Thoracic aorta (tissue), 2 donors: ENCODE results near the gene MIER1. TPM values are rescaled to one million over a fixed set of nuclear protein-coding genes. Genes with fewer than 3 reads are reported as not detected.
"Not testable (repeated sequence)": the region's sequence is repeated elsewhere in the genome, so short reads cannot be mapped to it uniquely, and the experiment has no call there.

Experiments
- ATAC-seq: fragments of 150-250 bp; one replicate; pipeline ENCODE4 v1.8.0; 2017; ENCODE audit warnings: low read depth; ENCODE audit not compliant: insufficient number of reproducible peaks, low FRiP score
- DNase-seq: peaks from one replicate; pipeline ENCODE4 v3.0.0-alpha.2; 2020; ENCODE audit warnings: low spot score
- H3K27ac ChIP-seq, 2 donors: fragments of 200-600 bp; sonication (generic); 1 replicate in 1 of 2; 2 replicates in 1 of 2; pipeline ENCODE4 v1.5.1; 2016; ENCODE audit warnings: mild to moderate bottlenecking in 2 of 2, moderate library complexity in 2 of 2
- H3K27me3 ChIP-seq: fragments of 200-600 bp; sonication (generic); replicated peaks from 2 replicates; pipeline ENCODE4 v1.6.0; 2016; ENCODE audit warnings: mild to moderate bottlenecking; ENCODE audit not compliant: insufficient read depth
- H3K36me3 ChIP-seq: fragments of 200-600 bp; sonication (generic); one replicate; pipeline ENCODE4 v1.5.1; 2016
- H3K4me1 ChIP-seq, 2 donors: fragments of 200-600 bp; sonication (generic); 1 replicate in 1 of 2; 2 replicates in 1 of 2; pipeline versions ENCODE4 v1.5.1 to v1.6.0; 2016; ENCODE audit warnings: low read depth in 2 of 2, mild to moderate bottlenecking in 1 of 2; ENCODE audit not compliant: control insufficient read depth in 1 of 2
- H3K4me3 ChIP-seq: fragments of 200-600 bp; sonication (generic); 2 replicates; pipeline ENCODE4 v1.5.1; 2016; ENCODE audit warnings: mild to moderate bottlenecking
- H3K9me3 ChIP-seq: fragments of 200-600 bp; sonication (generic); 2 replicates; pipeline ENCODE4 v1.5.1; 2016
- total RNA-seq, 2 donors: library from RNA; depleted of rRNA; stranded (reverse); fragments of >200 nt; gene quantifications; one replicate each; pipeline versions ENCODE4 v1.1.0 to v1.2.3, GENCODE V29; 2016
- TF ChIP-seq, protein P1 (sequence below): fragments of 200-600 bp; sonication (generic); IDR thresholded peaks from one replicate; pipeline ENCODE4 v1.5.1; 2019; ENCODE audit warnings: antibody characterized with exemption

Gene MIER1
- total RNA-seq: 10 to 100 TPM; 46.0 to 50.9 TPM

DNA sequence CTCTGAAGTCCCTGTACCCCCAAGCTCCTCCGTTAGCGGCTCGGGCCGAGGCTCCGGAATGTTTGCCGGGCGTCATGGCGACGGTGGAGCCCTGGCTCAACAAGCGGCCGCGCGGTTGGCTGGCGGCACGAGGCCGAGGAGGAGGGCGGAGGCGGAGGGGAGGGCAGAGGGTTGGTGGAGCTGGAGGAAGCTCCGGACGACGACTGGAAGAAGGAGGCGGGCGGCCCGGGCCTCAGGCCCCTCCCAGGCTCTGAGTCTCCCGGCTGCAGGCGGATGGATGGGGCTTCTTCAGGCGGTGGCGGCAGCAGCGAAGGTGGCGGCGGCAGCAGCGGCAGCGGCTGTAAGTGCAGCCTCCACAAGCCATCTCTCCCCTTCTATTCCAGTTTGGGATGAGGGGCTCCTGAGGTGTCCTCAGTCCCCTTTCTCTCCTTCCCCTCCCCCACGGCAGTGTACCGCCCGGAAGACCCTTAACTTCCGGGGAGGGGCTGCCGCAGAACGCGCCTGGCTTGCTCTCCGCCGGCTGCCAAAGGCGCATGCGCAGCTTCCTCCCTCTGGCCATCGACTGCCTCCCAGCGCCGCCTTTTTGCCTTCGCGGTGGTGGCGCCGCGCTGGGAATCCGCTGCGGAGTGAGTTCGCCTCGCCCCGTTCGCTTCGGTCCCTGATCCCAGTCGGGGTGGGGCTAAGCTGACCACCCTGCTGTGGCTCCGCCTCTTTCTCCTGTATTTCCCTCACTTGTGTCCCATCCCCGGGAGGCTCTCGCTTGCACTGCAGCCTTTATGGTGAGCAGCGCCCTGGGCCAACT, at the start of gene MIER1, which contains the start of gene DNAI4:
Gene MIER1, plus strand, starts transcription at position 235 of the 802 bp plus-strand sequence. Its CDS starts 39 bp downstream, at position 274.
Gene DNAI4, minus strand, starts transcription at position 101 of the 802 bp plus-strand sequence. Its CDS starts 25 bp downstream, at position 76.
- Histone ChIP-seq H3K4me1 (peaks cover 17 to 35% of the 10 kb centered on the region in 2 donors), H3K27ac (peak within 1 kb of the TSS; percentile 87 to 95), H3K27me3 (no peaks in the 10 kb centered on the region), H3K4me3 (peak within 1 kb of the TSS; percentile 80), H3K9me3 (no peaks in the 10 kb centered on the region), H3K36me3 (no peaks in the 10 kb centered on the region)
- ATAC-seq (peak; percentile 94), DNase-seq (peak; percentile 90)
- TF ChIP-seq, protein P1, sequence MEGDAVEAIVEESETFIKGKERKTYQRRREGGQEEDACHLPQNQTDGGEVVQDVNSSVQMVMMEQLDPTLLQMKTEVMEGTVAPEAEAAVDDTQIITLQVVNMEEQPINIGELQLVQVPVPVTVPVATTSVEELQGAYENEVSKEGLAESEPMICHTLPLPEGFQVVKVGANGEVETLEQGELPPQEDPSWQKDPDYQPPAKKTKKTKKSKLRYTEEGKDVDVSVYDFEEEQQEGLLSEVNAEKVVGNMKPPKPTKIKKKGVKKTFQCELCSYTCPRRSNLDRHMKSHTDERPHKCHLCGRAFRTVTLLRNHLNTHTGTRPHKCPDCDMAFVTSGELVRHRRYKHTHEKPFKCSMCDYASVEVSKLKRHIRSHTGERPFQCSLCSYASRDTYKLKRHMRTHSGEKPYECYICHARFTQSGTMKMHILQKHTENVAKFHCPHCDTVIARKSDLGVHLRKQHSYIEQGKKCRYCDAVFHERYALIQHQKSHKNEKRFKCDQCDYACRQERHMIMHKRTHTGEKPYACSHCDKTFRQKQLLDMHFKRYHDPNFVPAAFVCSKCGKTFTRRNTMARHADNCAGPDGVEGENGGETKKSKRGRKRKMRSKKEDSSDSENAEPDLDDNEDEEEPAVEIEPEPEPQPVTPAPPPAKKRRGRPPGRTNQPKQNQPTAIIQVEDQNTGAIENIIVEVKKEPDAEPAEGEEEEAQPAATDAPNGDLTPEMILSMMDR: peak; percentile 45

DNA sequence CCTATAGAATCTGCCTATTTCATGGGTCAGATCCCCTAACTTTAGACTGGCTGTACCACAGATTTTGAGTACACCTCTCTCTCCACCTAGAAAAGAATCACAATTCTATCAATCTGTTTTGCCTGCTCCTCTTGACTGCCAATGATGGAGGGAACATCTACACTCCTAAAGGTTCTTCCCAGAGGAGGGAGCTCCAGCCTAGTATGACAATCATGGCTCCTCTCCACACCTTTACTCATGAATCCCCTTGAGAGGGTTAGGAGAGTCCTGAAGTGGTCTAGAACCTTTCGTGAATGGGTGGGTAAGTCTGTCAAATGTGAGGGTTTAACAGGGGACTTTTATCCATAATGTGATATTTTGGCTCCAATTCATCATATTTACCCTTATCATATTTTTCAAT, 48.1 kb upstream of the MIER1 start:
- ATAC-seq: no peak
- H3K27me3 ChIP-seq: no peaks in the 10 kb centered on the region

DNA sequence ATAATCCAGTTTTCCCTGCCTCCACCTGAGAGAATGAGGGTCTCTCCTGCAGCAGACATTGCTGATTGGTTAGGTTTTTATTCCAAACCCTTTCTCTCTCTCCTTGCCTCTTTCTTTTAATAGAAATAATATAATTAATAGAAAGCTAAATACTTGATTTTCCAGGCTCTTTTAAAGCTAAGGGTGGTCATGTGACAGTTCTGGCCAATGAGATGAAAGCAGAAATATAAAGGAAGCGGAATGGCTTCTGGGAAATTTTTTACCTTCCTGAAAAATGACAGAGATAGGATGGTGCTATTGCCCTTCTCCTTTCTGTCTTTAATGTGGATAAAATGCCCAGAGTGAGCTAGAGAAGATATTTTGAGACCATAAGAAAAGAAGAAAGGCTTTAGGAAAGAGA, 35.8 kb upstream of the MIER1 start:
- TF ChIP-seq, protein P1: no peak
- no peaks in the 10 kb centered on the region for H3K27me3 ChIP-seq
- ATAC-seq: no peak
- no peak overlapping the region for H3K4me3 ChIP-seq
- no peak for DNase-seq
- no peaks in the 10 kb centered on the region for H3K4me1 ChIP-seq
- no peak overlapping the region for H3K27ac ChIP-seq
- H3K9me3 ChIP-seq: no peaks in the 10 kb centered on the region
- no peaks in the 10 kb centered on the region for H3K36me3 ChIP-seq

More for the DNA sequence above, 48.1 kb upstream of the MIER1 start:
- no peak for DNase-seq
- H3K9me3 ChIP-seq: no peaks in the 10 kb centered on the region
- TF ChIP-seq, protein P1: no peak
- no peaks in the 10 kb centered on the region for H3K4me1 ChIP-seq
- H3K36me3 ChIP-seq: no peaks in the 10 kb centered on the region
- no peak overlapping the region for H3K27ac ChIP-seq
- no peak overlapping the region for H3K4me3 ChIP-seq

DNA sequence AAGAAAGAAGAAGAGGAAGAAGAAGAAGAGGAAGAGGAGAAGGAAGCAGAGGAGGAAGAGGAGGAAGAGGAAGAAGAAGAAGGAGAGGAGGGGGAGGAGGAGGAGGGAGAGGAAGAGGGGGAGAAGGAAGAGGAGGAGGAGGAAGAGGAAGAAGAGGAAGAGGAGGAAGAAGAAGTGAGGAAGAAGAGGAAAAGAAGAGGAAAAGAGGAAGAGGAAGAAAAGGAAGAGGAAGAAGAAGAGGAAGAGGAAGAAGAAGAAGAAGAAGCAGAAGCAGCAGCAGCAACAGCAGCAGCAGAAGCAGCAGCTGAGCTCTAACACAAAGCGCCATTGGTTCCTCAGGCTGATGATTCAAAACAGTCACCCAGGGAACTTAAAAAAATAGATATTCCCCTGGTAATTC, 34.2 kb upstream of the MIER1 start:
- no peaks in the 10 kb centered on the region for H3K4me1 ChIP-seq
- H3K27me3 ChIP-seq: no peaks in the 10 kb centered on the region
- H3K4me3 ChIP-seq: no peak overlapping the region
- no peak overlapping the region for H3K27ac ChIP-seq
- DNase-seq (no peak), ATAC-seq (no peak)
- H3K9me3 ChIP-seq: no peaks in the 10 kb centered on the region
- TF ChIP-seq, protein P1: no peak
- H3K36me3 ChIP-seq: no peaks in the 10 kb centered on the region

DNA sequence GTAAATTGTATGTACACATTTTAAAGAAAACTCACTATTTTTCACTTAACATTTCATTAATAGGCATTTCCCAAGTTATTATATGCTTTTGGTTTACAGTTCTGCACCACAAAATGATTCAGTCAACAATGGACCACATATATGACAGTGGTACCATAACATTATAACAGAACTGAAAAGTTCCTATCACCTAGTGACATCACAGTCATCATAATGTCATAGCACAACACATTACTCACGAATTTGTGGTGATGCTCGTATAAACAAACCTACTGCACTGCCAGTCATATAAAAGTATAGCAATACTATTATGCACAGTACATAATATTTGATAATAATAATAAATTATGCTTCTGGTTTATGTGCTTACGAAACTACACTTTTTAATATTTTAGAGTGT, 31.1 kb upstream of the MIER1 start:
- ATAC-seq (no peak), DNase-seq (no peak)
- Histone ChIP-seq H3K4me3 (no peak overlapping the region), H3K36me3 (no peaks in the 10 kb centered on the region), H3K9me3 (no peaks in the 10 kb centered on the region), H3K27me3 (no peaks in the 10 kb centered on the region), H3K27ac (no peak overlapping the region), H3K4me1 (no peaks in the 10 kb centered on the region)
- TF ChIP-seq, protein P1: no peak

DNA sequence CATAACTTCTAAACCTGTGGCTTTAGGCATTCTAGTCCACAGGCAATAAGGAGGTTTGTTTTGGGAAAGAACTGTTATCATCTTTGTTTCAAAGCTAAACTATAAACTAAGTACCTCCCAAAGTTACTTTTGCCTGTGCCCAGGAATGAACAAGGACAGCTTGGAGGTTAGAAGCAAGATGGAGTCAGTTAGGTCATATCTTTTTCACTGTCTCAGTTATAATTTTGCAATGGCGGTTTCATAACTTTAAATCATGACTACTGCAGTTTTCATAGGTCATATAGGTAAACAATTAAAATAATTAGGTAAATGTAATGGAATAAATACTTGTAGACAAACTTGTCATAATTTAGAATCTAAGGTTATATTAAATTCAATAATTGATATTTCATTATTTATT, 9.6 kb upstream of the MIER1 start:
- ATAC-seq, H3K4me1 ChIP-seq, H3K27ac ChIP-seq, H3K27me3 ChIP-seq, H3K9me3 ChIP-seq, H3K36me3 ChIP-seq, DNase-seq, H3K4me3 ChIP-seq: not testable (repeated sequence)
